Testis (tissue), 3 donors: ENCODE measurements around the gene NCAM1. TPM values are rescaled to one million over a fixed set of nuclear protein-coding genes. Genes with fewer than 3 reads are reported as not detected.

Experiments used
- DNase-seq: peaks from one replicate; pipeline ENCODE4 v3.0.0-alpha.2; 2019
- H3K27ac ChIP-seq, 2 donors: fragments of 200-600 bp; sonication (generic); one replicate each; pipeline ENCODE4 v1.5.1; 2019
- H3K27me3 ChIP-seq: fragments of 200-600 bp; sonication (generic); one replicate; pipeline ENCODE4 v1.5.1; 2019
- H3K36me3 ChIP-seq: fragments of 200-600 bp; sonication (generic); one replicate; pipeline ENCODE4 v1.5.1; 2017; ENCODE audit warnings: low read depth; ENCODE audit errors: missing control alignments
- H3K4me1 ChIP-seq: fragments of 200-600 bp; sonication (generic); one replicate; pipeline ENCODE4 v1.5.1; 2019
- H3K4me3 ChIP-seq, 2 donors: fragments of 200-600 bp; sonication (generic); one replicate each; pipeline ENCODE4 v1.5.1; 2017 to 2019
- H3K9me3 ChIP-seq: fragments of 200-600 bp; sonication (generic); one replicate; pipeline ENCODE4 v1.5.1; 2017
- CTCF ChIP-seq, 3 experiments: fragments of 450-650 bp in 2 of 3; fragments of 200-600 bp in 1 of 3; sonication (generic) in 1 of 3; IDR thresholded peaks; one replicate each; pipeline ENCODE4 v1.5.1; 2016 to 2019; ENCODE audit warnings: antibody characterized with exemption in 3 of 3, mild to moderate bottlenecking in 2 of 3, moderate library complexity in 1 of 3
- POLR2A ChIP-seq: fragments of 450-650 bp; IDR thresholded peaks from one replicate; pipeline ENCODE4 v1.6.1; 2017; ENCODE audit warnings: antibody characterized with exemption, mild to moderate bottlenecking, moderate library complexity
- WGBS, 2 donors: methylation state at CpG; one replicate each; pipeline ENCODE4 v1.1.5; 2018; 5-methylcytosine and 5-hydroxymethylcytosine counted together
- intact Hi-C: fragments of 100-400 bp; cut with DNase I; formaldehyde crosslinking; loops from one replicate; pipeline ENCODE4 v1.15.1; 2023; ENCODE audit warnings: low total_unique reads
- polyA plus RNA-seq: library from polyadenylated mRNA; stranded (reverse); fragments of 350-450 nt; fragmentation: Illumina TruSeq; extraction: RNeasy Lipid Tissue Mini Kit (QIAGEN cat#74804); gene quantifications from one replicate; pipeline ENCODE4 v1.2.3, GENCODE V29; 2014; ENCODE audit warnings: low read depth, low replicate concordance; ENCODE audit not compliant: insufficient read depth
- total RNA-seq, 2 donors: library from RNA; depleted of rRNA; stranded (reverse); fragments of >200 nt; gene quantifications; one replicate each; pipeline ENCODE4 v1.2.3, GENCODE V29; 2016

Gene NCAM1
- total and polyA plus RNA-seq, 3 donors from 2014 or later, result 12.3 to 33.3 (median 13.8) TPM

GRCh38 chr11:113075586-113076095 lies 114.4 kb downstream of the NCAM1 start:
- no peaks in the 10 kb centered on the region for H3K4me1 ChIP-seq
- no peaks in the 10 kb centered on the region for H3K9me3 ChIP-seq
- H3K4me3 ChIP-seq, result no peak overlapping the region
- intact Hi-C loops, result no loop called here
- H3K27ac ChIP-seq, result no peak overlapping the region
- no peak for DNase-seq
- no peaks in the 10 kb centered on the region for H3K27me3 ChIP-seq
- 71 to 83% methylated on average over 1 of the region's 1 CpG for WGBS, 2 donors
- TF ChIP-seq POLR2A (no peak), CTCF (IDR thresholded peaks at IDR 0.05) (no peak)
- H3K36me3 ChIP-seq, result no peaks in the 10 kb centered on the region

- no peaks in the 10 kb centered on the region for H3K4me1 ChIP-seq
- intact Hi-C loops, result no loop called here
- whole genome bisulfite sequencing, 2 donors, result 94 to 95% methylated on average over 6 of the region's 6 CpGs
- H3K27me3 ChIP-seq, result no peaks in the 10 kb centered on the region
- no peak overlapping the region for H3K27ac ChIP-seq
- H3K36me3 ChIP-seq, result no peaks in the 10 kb centered on the region
- H3K4me3 ChIP-seq, result no peak overlapping the region
- TF ChIP-seq POLR2A (no peak), CTCF (IDR thresholded peaks at IDR 0.05) (no peak)
- DNase-seq, result no peak
- no peaks in the 10 kb centered on the region for H3K9me3 ChIP-seq
These were observed 116.2 kb downstream of the NCAM1 start for GRCh38 chr11:113077379-113077778.

GRCh38 chr11:113082341-113082955 lies 121.2 kb downstream of the NCAM1 start:
- Histone ChIP-seq H3K4me1 (no peaks in the 10 kb centered on the region), H3K9me3 (no peaks in the 10 kb centered on the region), H3K36me3 (no peaks in the 10 kb centered on the region), H3K27ac (no peak overlapping the region), H3K4me3 (no peak overlapping the region), H3K27me3 (no peaks in the 10 kb centered on the region)
- DNase-seq, result no peak
- no peak for TF ChIP-seq CTCF (IDR thresholded peaks at IDR 0.05)
- TF ChIP-seq POLR2A, result no peak
- 77 to 83% methylated on average over 12 of the region's 12 CpGs for WGBS, 2 donors
- intact Hi-C loops, result no loop called here

GRCh38 chr11:113083571-113083970 lies 122.4 kb downstream of the NCAM1 start:
- Histone ChIP-seq H3K36me3 (no peaks in the 10 kb centered on the region), H3K27ac (no peak overlapping the region), H3K9me3 (no peaks in the 10 kb centered on the region), H3K4me3 (no peak overlapping the region), H3K4me1 (no peaks in the 10 kb centered on the region), H3K27me3 (no peaks in the 10 kb centered on the region)
- intact Hi-C loops, result no loop called here
- TF ChIP-seq CTCF (IDR thresholded peaks at IDR 0.05) (no peak), POLR2A (no peak)
- DNase-seq, result no peak
- WGBS, 2 donors, result 77% methylated on average over 3 of the region's 3 CpGs

- Histone ChIP-seq H3K4me3 (no peak overlapping the region), H3K27ac (no peak overlapping the region), H3K27me3 (no peaks in the 10 kb centered on the region), H3K4me1 (no peaks in the 10 kb centered on the region), H3K36me3 (no peaks in the 10 kb centered on the region), H3K9me3 (no peaks in the 10 kb centered on the region)
- TF ChIP-seq CTCF (IDR thresholded peaks at IDR 0.05) (no peak), POLR2A (no peak)
- intact Hi-C loops, result no loop called here
- no peak for DNase-seq
- 86 to 87% methylated on average over 4 of the region's 4 CpGs for WGBS, 2 donors
These were observed 123.1 kb downstream of the NCAM1 start for GRCh38 chr11:113084297-113084696.
